Stimulated activated CD8-positive, alpha-beta memory T cell treated with anti-CD3 and anti-CD28 coated beads, Interleukin-12 subunit alpha, Interleukin-12 subunit beta, amount 100 ng/mL, for 24 hours (primary cell): ENCODE data around the gene PIM3.

ENCODE experiments used
- DNase-seq: peaks from one replicate; pipeline ENCODE4 v3.0.0-alpha.2; 2020; ENCODE audit errors: extremely low read depth

PIM3 gene

DNA sequence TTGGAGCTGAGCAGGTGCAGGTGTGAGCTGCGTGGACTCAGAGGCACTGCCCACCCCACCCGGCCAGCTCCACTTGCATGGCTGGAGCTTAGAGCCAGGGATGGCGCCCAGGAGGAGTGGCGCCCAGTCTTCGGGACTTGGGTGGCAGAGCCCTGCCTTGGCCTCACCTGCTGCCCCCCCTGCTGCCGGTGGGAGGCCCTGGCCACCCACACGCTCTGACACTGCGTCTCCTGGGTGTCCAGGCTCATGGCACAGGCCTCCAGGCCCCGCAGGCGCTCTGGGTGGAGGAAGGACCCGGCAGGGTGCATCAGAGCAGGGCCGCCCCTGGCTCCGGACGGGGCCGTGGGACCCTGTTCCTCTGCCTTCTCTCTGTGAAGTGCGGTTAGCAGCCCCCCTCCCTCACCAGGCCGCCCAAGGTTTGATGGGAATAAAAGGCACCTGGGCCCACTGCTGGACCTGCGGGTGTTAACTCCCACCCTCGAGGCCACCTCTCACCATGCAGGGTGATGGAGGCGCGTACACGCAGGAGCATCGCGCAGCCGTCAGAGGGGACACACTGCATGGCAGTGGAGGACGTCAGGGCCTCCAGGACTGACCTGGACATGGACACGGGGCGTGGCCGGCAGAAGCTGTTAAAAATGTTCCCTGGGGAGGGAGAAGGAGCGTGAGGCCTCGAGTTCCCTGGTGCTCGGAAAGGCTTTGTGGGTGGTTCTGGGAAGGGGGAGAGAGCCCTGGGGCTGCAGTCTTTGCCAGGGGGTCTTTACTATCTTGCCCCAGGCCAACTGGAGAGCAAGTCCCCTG, 40.2 kb downstream of the PIM3 start:
- no peak for DNase-seq

DNA sequence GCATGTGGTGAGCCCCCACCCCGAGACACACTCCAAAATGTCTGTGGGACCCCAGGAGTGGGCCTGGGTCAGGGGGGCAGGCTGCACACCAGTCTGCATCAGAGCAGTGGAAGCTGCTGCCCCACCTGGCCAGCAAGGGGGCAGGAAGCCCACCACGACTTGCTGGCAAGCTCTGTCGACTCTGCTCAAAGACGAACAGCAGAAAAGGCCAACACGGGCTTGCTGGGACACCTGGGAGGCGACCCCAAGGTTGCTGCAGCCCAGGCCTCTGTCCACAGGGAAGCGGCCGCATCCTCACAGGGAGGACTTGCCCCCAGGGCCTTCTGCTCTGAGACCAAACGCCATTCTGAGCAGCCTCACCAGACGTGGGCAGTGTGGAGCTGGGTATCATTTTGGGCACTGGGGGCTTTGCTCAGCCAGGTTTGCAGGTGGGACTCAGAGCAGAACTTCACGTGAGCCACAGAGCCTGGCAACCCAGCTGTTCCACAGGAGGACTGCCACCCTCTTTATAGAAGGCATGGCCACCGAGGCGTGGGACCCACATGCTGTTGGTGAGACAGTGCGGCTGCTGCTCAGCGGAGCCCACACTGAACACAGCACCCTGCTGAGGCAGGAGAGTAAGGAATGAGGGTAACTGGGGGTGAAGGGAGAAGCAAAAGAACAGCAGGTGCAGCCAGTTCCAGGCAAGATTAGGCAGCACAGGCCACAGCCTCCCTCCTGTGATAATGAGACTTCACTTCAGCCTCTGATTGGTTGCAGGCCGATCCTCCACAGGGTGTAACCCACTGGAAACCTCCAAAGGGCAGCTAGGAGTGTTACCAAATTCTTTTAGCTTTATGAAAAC, 41.0 kb downstream of the PIM3 start:
- DNase-seq = no peak

DNA sequence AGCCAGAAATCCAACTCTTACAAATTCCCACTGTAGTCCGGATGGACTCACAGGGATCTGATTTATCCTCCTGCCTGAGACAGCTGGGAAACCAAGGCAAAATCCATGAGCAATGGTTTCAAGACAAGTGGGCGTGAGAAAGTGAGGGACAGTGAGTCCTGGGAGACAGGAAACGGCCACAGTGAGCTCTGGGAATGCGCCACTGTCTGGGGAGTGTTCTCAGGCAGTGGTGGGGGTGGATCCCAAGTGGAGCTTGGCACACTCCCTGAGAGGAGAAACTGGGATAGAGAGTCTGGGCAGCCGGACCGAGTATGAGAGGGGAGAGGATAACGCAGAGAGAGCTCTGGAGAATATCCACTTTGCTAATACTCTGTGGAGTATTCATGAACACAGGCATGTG, 42.2 kb downstream of the PIM3 start:
- DNase-seq = no peak

DNA sequence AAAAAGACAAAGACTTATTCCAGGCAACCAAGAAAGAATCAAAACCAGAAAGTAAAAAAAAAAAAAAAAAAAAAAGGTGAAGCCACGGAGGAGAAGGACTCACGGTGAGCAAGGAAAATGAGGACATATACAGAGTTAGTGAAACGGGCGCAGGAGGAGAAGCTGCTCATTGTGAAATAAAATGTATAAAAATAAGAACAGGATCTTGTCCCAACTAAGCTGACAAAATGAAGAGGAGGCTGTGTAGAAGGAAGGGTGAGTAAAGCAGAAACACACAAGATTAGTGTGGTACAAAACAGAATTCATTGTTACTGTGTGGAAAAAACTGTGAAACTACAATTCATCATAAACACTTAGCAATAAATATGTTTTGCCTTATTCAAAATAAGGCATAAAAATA, 44.3 kb downstream of the PIM3 start:
- DNase-seq = no peak

DNA sequence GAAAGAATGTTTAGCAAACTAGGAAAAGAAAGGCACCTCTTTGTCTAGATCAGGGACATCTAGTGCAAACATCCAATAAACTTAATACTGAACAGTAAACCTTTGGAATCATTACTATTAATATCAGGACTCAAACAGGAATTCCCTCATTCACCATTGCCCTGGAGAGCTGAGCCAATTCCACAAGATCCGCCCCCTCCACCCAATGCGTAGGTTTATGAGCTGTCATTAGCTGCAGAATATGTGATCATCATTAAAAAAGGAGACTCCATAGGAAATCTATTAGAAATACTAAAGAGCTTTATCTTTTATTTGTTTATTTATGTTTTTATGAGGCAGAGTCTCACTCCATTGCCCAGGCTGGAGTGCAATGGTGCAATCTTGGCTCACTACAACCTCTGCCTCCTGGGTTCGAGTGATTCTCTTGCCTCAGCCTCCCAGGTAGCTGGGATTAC, 46.5 kb downstream of the PIM3 start:
- no peak for DNase-seq

DNA sequence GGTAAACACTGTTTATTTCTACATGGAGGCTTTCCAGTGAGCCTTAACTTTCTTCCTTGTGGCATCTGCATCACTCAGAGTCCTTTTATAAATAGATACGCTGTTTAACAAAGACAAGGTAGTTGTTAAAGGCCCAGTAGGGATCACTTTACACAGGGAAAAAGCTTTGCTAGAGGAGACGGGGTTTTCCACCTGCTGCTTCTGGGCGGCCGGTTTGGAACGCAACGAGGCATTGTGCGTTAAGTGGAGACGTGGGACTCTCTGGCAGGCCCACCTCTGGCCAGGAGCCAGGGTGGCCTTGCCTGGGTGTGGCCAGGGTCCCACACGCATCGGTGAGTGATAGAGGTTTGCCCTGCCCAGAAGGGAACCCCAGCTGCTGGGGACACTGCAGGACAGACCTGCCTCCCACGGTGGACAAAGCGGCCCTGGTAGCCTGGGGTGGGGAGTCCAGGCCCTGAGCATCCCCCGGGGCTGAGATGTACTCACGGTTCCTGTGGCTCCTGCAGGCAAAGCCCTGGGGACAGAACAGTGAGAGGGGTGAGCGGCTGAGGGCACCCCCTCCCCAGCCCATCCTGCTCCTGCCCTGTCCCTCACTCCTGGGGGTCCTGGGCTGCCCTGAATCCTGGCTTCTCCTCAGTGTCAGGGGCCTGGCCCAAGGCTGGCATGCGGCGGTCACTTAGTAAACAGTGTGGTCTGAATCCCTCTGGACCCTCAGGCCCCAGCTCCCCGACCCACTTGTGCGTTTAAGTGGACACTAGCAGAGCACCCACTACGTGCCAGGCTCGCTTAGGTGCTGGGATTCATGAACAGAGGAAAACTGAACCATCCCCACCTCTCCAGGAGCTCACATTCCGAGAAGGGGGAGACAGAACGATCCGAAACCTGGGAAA, 47.8 kb downstream of the PIM3 start:
- DNase-seq = no peak

DNA sequence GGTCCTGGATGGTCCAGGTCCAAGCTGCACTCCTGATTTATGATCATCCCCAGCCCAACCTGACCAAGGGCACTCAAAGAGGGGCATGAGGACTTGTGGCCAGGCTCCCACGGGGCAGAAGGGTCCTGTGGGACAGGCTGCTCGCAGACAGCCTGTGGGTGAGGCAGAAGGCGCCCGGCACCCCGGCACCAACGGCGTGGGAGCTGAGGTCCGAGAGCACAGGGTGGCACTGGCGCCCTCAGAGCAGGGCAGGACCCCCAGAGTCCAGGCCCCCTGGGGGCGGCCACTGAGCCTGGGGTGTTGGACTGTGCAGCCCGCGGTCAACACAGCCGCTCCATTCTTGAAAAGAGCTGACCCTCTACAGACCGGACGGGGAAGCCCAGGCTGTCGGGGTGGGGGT, 48.7 kb downstream of the PIM3 start:
- no peak for DNase-seq

DNA sequence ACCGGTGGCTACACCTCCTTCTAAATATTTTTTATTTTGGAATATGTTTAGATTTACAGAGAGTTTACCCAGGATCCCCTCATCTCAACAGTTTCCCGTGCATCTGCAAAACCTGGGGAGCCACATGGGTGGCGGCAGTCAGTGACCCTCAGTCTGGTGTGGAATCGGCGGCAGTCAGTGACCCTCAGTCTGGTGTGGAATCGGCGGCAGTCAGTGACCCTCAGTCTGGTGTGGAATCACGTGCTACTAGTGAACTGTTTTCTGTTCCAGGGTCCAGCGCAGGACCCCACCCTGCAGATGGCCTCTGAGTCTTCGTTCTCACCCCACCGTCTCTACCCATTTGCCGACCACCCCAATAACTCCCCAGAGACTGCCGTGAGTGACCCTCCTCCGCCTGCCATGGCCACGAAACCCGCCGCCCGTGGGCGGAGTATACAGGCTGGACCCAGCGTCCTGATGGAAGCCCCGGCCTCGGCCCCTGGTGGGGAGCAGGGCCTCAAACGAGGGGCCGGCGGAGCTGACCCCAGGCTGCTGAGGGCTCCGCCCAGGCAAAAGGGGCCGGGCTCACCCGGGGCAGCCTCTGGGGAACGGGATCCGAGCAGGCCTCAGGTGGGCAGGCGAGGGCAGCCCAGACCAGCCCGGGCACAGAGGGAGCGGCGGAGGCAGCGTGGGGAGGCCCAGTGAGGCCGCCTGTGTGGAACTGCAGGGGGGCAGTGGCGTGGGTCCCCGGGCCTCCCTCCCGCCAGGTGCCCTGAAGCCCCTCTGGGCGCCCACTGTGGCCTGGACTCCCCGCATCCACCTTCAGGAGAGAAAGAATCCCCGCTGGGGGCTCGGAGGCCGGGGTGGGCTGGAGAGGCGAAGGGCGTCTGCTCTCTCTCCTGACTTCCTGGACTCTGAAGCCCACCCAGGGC, 49.4 kb downstream of the PIM3 start:
- DNase-seq = no peak

DNA sequence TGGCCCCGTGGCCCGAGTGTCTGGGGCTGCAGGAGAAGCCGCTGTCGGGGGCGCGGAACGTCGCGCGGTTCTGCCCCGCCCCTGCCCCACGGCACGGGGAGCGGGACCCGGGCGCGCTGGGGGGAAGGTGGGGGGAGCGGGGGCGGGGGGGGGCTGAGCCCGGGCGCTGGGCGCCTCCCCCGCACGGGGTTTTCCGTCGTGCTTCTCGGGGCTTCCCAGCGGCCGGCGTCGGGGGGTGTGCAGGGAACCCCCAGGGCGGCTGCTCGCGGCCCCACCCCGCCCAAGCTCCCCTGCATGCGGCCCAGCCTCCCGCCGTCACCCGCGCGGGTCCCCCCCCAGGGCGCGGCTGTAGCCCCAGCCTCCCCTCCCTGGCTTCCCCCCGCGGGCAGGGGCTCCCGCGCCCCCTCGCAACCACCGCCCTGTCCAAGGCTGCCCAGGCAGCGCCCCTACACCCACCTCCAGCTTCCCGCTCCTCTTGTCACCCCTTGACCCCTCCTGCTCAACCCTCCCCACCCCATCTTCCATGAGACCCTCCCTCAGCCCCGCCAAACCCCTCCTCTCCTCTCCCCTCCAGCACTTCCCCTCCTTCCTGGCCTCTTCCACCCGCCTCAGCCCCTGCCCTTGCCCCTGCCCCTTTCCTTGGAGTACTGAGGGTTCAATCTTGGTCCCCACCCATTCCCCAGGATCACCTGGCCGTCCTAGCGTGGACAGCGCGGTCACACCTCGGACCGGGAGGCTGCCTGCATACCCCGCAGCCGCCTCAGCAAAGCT, 50.3 kb downstream of the PIM3 start:
- no peak for DNase-seq

DNA sequence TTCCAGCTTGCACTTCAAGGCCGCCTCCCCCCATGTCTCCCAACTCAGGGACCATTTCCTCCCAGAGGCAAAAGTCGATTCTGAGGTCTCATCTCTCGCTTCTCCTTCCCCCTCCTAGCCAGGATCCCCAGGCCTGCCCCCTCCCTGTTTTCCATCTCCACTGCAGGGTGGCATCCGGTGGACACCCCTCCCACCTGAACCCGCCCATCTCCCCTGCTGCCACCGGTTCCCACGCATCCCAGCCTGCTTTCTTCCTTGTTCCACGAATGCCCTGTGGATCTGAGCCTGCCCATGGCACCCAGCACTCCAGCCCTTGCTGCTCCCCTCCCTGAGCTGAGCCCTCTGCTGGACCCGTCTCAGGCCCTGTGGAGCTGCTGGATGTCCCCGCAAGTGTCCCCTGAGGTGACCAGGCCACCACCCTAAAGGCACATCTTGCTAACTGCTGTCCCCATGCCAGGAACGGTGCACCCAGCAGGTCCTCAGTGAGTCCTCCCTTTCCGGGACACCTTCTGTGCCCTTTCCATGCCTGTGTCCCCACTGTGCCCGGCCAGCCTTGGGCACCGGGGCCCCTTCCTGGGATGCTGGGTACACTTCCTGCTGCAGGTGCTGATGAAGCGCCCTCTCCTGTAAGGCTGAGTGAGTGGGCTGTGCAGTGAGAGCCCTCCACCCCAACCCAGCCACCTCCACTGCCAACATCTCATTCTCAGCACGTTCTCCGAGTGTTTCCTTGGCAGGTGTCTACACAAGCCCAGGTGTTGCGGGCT, 51.1 kb downstream of the PIM3 start:
- no peak for DNase-seq

DNA sequence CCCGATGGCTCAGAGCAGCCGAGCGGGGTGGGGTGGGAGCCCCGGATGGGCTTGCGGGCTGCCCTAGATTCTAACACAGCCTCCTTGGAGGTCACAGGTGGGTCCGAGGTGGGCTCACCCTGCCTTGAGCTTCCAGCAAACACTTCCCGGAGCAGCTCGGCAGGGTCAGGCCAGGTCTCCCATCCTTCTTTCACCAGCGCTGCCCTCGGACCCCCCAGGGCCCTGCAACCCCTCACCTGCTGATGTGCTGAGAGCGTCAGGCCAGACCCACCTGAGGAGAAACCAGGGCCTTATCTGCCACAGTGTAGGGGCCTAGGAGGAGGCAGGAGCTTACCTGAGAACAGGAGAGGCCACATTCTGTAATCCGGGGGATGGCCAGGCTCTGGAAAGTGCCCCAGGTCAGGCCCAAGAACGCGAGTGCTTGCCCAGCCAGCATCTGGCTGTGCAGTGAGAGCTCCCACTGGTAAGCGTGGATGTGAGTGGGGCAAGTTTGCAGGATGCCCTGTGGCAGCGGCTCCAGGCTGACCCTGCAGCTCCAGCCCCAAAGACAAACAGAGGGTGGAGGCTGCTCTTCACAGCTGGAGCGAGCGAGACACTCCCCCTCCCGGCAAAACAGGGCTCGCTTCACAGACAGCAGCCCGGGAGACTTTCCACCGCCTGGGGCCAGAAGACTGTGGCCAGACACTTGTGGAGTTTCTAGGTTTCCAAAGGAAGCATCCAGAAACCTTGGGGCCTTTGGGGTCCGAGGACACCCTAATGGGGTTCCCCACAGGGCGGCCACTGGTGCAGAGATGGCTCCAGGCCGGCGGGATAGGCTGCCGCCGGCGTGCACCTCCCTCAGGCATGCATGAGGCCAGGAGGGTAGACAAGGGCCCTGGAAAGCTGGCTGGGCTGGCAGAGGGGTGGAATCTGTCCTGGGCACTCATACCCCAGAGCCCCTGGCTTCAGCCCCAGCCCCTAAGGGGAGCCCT, 51.9 kb downstream of the PIM3 start, which contains the start of gene IL17REL:
Gene IL17REL (minus strand): TSS at position 555 of the 971 bp plus-strand sequence. CDS start 119 bp downstream, at position 436.
- no peak for DNase-seq
